Measurements from ENCODE around the gene EYA2. TPM values are rescaled to one million over a fixed set of nuclear protein-coding genes. Genes with fewer than 3 reads are reported as not detected.

The EYA2 gene
- polyA plus RNA-seq, 3 donors = 0.04 to 0.16 TPM; not detected in 1

- no peaks in the 10 kb centered on the region for H4K20me1 ChIP-seq (ENCODE audit: insufficient read depth, low read length)
- Mint-ChIP-seq H3K27ac (peak overlapping the region in 2 of 7 donors; percentile 63 to 75), H3K9me3 (no peaks in the 10 kb centered on the region), H3K4me1 (no peaks in the 10 kb centered on the region), H3K4me3 (no peak overlapping the region), H3K36me3 (peaks cover 75 to 92% of the 10 kb centered on the region in 2 donors), H3K27me3 (ENCODE audit: low read depth in 3 of 3) (no peaks in the 10 kb centered on the region)
- intact Hi-C loops (cut with micrococcal nuclease) = no loop called here
- peaks cover 82 to 96% of the 10 kb centered on the region in 2 donors for H3K36me3 ChIP-seq (replicated peaks in 1 of 2; ENCODE audit: control insufficient read depth in 1 of 2, insufficient read depth in 2 of 2, low read length in 2 of 2)
- H2AFZ ChIP-seq (ENCODE audit: insufficient read depth, low read depth, low read length, poor library complexity, severe bottlenecking) = no peak overlapping the region
- 40% methylated on average over 1 of the region's 1 CpG for WGBS (ENCODE audit: insufficient coverage)
- no peak for TF ChIP-seq CTCF (IDR thresholded peaks at IDR 0.05)
- no peaks in the 10 kb centered on the region for H3K4me1 ChIP-seq (ENCODE audit: control insufficient read depth in 1 of 2, insufficient read depth in 2 of 2, low read length in 2 of 2)
- H3K9me3 ChIP-seq (replicated peaks in 1 of 2; ENCODE audit: control insufficient read depth in 1 of 2, insufficient read depth in 1 of 2, low read length in 2 of 2) = no peaks in the 10 kb centered on the region
- no peak for DNase-seq
- no peak overlapping the region for H3K27ac ChIP-seq (ENCODE audit: low read depth in 1 of 2, low read length in 2 of 2)
- no peak overlapping the region for H3K9ac ChIP-seq (ENCODE audit: insufficient read depth, low read length, poor library complexity, severe bottlenecking)
- no peaks in the 10 kb centered on the region for H3K27me3 ChIP-seq (ENCODE audit: control insufficient read depth in 2 of 2, insufficient read depth in 2 of 2, low read length in 2 of 2)
- H3K4me2 ChIP-seq (replicated peaks; ENCODE audit: extremely low read depth, low read length, poor library complexity, severe bottlenecking) = no peak overlapping the region
- no peaks in the 10 kb centered on the region for H3K79me2 ChIP-seq (ENCODE audit: insufficient read depth, low read length)
- no peak overlapping the region for H3K4me3 ChIP-seq (replicated peaks in 1 of 3; ENCODE audit: low read depth in 2 of 3, low read length in 3 of 3)
Observed at GRCh38 chr20:47225458-47225857, 330.8 kb downstream of the EYA2 start.

GRCh38 chr20:47227119-47227518 is 332.5 kb downstream of the EYA2 start:
- H3K36me3 Mint-ChIP-seq = peaks cover 76 to 93% of the 10 kb centered on the region in 2 donors
- H3K9me3 ChIP-seq (replicated peaks in 1 of 2; ENCODE audit: control insufficient read depth in 1 of 2, insufficient read depth in 1 of 2, low read length in 2 of 2) = no peaks in the 10 kb centered on the region
- DNase-seq = no peak
- WGBS (ENCODE audit: insufficient coverage) = 85% methylated on average over 1 of the region's 7 CpGs
- no peaks in the 10 kb centered on the region for H3K27me3 ChIP-seq (ENCODE audit: control insufficient read depth in 2 of 2, insufficient read depth in 2 of 2, low read length in 2 of 2)
- TF ChIP-seq CTCF (IDR thresholded peaks at IDR 0.05) = no peak
- H3K4me1 ChIP-seq (ENCODE audit: control insufficient read depth in 1 of 2, insufficient read depth in 2 of 2, low read length in 2 of 2) = no peaks in the 10 kb centered on the region
- no peaks in the 10 kb centered on the region for H4K20me1 ChIP-seq (ENCODE audit: insufficient read depth, low read length)
- no peak overlapping the region for H3K27ac ChIP-seq (ENCODE audit: low read depth in 1 of 2, low read length in 2 of 2)
- no peak overlapping the region for H3K9ac ChIP-seq (ENCODE audit: insufficient read depth, low read length, poor library complexity, severe bottlenecking)
- peak overlapping the region in 3 of 7 donors; percentile 21 to 69 (median 54) for H3K27ac Mint-ChIP-seq
- peaks cover 77 to 96% of the 10 kb centered on the region in 2 donors for H3K36me3 ChIP-seq (replicated peaks in 1 of 2; ENCODE audit: control insufficient read depth in 1 of 2, insufficient read depth in 2 of 2, low read length in 2 of 2)
- H3K27me3 Mint-ChIP-seq (ENCODE audit: low read depth in 3 of 3) = no peaks in the 10 kb centered on the region
- intact Hi-C loops (cut with micrococcal nuclease) = no loop called here
- H3K4me3 Mint-ChIP-seq = no peak overlapping the region
- no peak overlapping the region for H3K4me3 ChIP-seq (replicated peaks in 1 of 3; ENCODE audit: low read depth in 2 of 3, low read length in 3 of 3)
- H3K9me3 Mint-ChIP-seq = no peaks in the 10 kb centered on the region
- H2AFZ ChIP-seq (ENCODE audit: insufficient read depth, low read depth, low read length, poor library complexity, severe bottlenecking) = no peak overlapping the region
- no peaks in the 10 kb centered on the region for H3K4me1 Mint-ChIP-seq
- no peak overlapping the region for H3K4me2 ChIP-seq (replicated peaks; ENCODE audit: extremely low read depth, low read length, poor library complexity, severe bottlenecking)
- no peaks in the 10 kb centered on the region for H3K79me2 ChIP-seq (ENCODE audit: insufficient read depth, low read length)

Data from CD14-positive monocyte (primary cell).